Measurements from ENCODE around the gene HELZ. TPM values are rescaled to one million over a fixed set of nuclear protein-coding genes. Genes with fewer than 3 reads are reported as not detected.

Gene HELZ
- total and polyA plus RNA-seq, 4 donors: 5.5 to 175 (median 27.8) TPM

- WGBS, 2 donors: 84% methylated on average over 19 of the region's 19 CpGs
- peak; percentile 26 to 37 (median 32) for DNase-seq
Measured at GRCh38 chr17:67054011-67054591, 190.9 kb downstream of the HELZ start.

DNA sequence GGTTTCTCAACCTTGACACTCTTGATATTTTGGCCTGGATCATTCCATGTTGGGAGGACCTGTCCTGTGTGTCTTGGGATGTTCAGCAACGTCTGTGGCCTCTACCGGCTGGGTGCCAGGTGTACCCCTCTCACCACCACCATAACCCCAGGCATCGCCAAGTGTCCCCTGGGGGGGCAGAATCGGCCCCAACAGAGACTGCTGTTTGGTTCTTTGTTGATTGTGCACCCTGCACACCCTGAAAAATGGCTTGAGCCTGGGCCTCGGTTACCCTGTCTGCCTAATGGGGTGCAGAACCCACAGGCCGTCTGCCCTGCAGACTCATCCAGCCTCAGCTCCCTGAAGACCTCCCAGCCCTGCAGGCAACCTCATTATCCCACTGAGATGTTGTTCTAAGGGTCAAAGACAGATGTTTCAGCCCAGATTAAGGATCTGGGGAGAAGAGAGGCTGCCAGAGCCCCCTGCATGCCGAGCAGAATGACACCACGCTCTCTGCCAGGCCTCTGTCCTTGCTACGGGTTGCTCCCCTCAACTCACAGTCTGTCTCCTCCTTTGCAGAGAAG is 191.5 kb downstream of the HELZ start:
- 90 to 92% methylated on average over 9 of the region's 9 CpGs for WGBS, 2 donors
- H3K27me3 ChIP-seq (ENCODE audit: control insufficient read depth in 3 of 3, insufficient read depth in 3 of 3, low read length in 2 of 3): no peaks in the 10 kb centered on the region
- no peak overlapping the region for H3K9ac ChIP-seq (ENCODE audit: insufficient read depth in 1 of 2, low read length in 2 of 2)
- no peak overlapping the region for H3K4me3 ChIP-seq
- H3K27ac ChIP-seq (ENCODE audit: low read depth in 1 of 2, low read length in 1 of 2): no peak overlapping the region
- H3K9me3 ChIP-seq (ENCODE audit: control insufficient read depth in 4 of 4, insufficient read depth in 3 of 4, low read length in 3 of 4): peaks cover 0 to 15% (median 7%) of the 10 kb centered on the region in 4 donors
- peaks cover 0 to 4% (median 0%) of the 10 kb centered on the region in 5 donors for H3K4me1 ChIP-seq (ENCODE audit: control insufficient read depth in 5 of 5, insufficient read depth in 5 of 5, low read length in 5 of 5)
- DNase-seq (no peak), ATAC-seq (ENCODE audit: insufficient read depth, low FRiP score) (no peak)
- TF ChIP-seq, protein P1, sequence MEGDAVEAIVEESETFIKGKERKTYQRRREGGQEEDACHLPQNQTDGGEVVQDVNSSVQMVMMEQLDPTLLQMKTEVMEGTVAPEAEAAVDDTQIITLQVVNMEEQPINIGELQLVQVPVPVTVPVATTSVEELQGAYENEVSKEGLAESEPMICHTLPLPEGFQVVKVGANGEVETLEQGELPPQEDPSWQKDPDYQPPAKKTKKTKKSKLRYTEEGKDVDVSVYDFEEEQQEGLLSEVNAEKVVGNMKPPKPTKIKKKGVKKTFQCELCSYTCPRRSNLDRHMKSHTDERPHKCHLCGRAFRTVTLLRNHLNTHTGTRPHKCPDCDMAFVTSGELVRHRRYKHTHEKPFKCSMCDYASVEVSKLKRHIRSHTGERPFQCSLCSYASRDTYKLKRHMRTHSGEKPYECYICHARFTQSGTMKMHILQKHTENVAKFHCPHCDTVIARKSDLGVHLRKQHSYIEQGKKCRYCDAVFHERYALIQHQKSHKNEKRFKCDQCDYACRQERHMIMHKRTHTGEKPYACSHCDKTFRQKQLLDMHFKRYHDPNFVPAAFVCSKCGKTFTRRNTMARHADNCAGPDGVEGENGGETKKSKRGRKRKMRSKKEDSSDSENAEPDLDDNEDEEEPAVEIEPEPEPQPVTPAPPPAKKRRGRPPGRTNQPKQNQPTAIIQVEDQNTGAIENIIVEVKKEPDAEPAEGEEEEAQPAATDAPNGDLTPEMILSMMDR (IDR thresholded peaks at IDR 0.05; ENCODE audit: control extremely low read depth, extremely low read depth): no peak
- H3K36me3 ChIP-seq (ENCODE audit: control insufficient read depth in 4 of 4, insufficient read depth in 4 of 4, low read length in 4 of 4): no peaks in the 10 kb centered on the region

More at GRCh38 chr17:67054011-67054591, 190.9 kb downstream of the HELZ start:
- H3K27me3 ChIP-seq (ENCODE audit: control insufficient read depth in 3 of 3, insufficient read depth in 3 of 3, low read length in 2 of 3): no peaks in the 10 kb centered on the region
- H3K4me1 ChIP-seq (ENCODE audit: control insufficient read depth in 5 of 5, insufficient read depth in 5 of 5, low read length in 5 of 5): peaks cover 0 to 4% (median 0%) of the 10 kb centered on the region in 5 donors
- no peak overlapping the region for H3K9ac ChIP-seq (ENCODE audit: insufficient read depth in 1 of 2, low read length in 2 of 2)
- peak overlapping the region; percentile 2 for H3K4me3 ChIP-seq
- TF ChIP-seq, protein P1 (IDR thresholded peaks at IDR 0.05; ENCODE audit: control extremely low read depth, extremely low read depth): no peak
- ATAC-seq (ENCODE audit: insufficient read depth, low FRiP score): no peak
- no peak overlapping the region for H3K27ac ChIP-seq (ENCODE audit: low read depth in 1 of 2, low read length in 1 of 2)
- no peaks in the 10 kb centered on the region for H3K36me3 ChIP-seq (ENCODE audit: control insufficient read depth in 4 of 4, insufficient read depth in 4 of 4, low read length in 4 of 4)
- H3K9me3 ChIP-seq (ENCODE audit: control insufficient read depth in 4 of 4, insufficient read depth in 3 of 4, low read length in 3 of 4): peaks cover 0 to 14% (median 5%) of the 10 kb centered on the region in 4 donors

- peaks cover 0 to 4% (median 0%) of the 10 kb centered on the region in 5 donors for H3K4me1 ChIP-seq (ENCODE audit: control insufficient read depth in 5 of 5, insufficient read depth in 5 of 5, low read length in 5 of 5)
- H3K9ac ChIP-seq (ENCODE audit: insufficient read depth in 1 of 2, low read length in 2 of 2): no peak overlapping the region
- H3K36me3 ChIP-seq (ENCODE audit: control insufficient read depth in 4 of 4, insufficient read depth in 4 of 4, low read length in 4 of 4): no peaks in the 10 kb centered on the region
- peaks cover 0 to 19% (median 8%) of the 10 kb centered on the region in 4 donors for H3K9me3 ChIP-seq (ENCODE audit: control insufficient read depth in 4 of 4, insufficient read depth in 3 of 4, low read length in 3 of 4)
- TF ChIP-seq, protein P1 (IDR thresholded peaks at IDR 0.05; ENCODE audit: control extremely low read depth, extremely low read depth): no peak
- DNase-seq (no peak), ATAC-seq (ENCODE audit: insufficient read depth, low FRiP score) (no peak)
- H3K4me3 ChIP-seq: no peak overlapping the region
- H3K27ac ChIP-seq (ENCODE audit: low read depth in 1 of 2, low read length in 1 of 2): no peak overlapping the region
- H3K27me3 ChIP-seq (ENCODE audit: control insufficient read depth in 3 of 3, insufficient read depth in 3 of 3, low read length in 2 of 3): no peaks in the 10 kb centered on the region
- 93% methylated on average over 9 of the region's 9 CpGs for WGBS, 2 donors
Measured at GRCh38 chr17:67052720-67053437, 192.1 kb downstream of the HELZ start.

Data from lung (tissue), 12 donors.